Stimulated activated CD4-positive, alpha-beta T cell treated with anti-CD3 and anti-CD28 coated beads, Interleukin-12 subunit alpha, Interleukin-12 subunit beta, amount 100 ng/mL, for 24 hours (primary cell): ENCODE measurements around the gene PTPRF.

ENCODE experiments used
- DNase-seq, 2 experiments: peaks; one replicate each; pipeline ENCODE4 v3.0.0-alpha.2; 2020; ENCODE audit warnings: low read depth in 2 of 2

PTPRF gene

GRCh38 chr1:43552059-43552742 is 21.5 kb downstream of the PTPRF start:
- no peak for DNase-seq

GRCh38 chr1:43552813-43553212 is 22.1 kb downstream of the PTPRF start:
- no peak for DNase-seq

- DNase-seq = no peak
Measured at GRCh38 chr1:43554444-43554992, 23.8 kb downstream of the PTPRF start.

- no peak for DNase-seq
Measured at GRCh38 chr1:43556782-43557181, 26.1 kb downstream of the PTPRF start.

GRCh38 chr1:43557744-43558245 is 27.1 kb downstream of the PTPRF start:
- DNase-seq = no peak

- DNase-seq = no peak
Measured at GRCh38 chr1:43558346-43558841, 27.7 kb downstream of the PTPRF start.

- DNase-seq = no peak
Measured at GRCh38 chr1:43559714-43560113, 29.0 kb downstream of the PTPRF start.

- DNase-seq = no peak
Measured at GRCh38 chr1:43560286-43560685, 29.6 kb downstream of the PTPRF start.

GRCh38 chr1:43563876-43564539 is 33.3 kb downstream of the PTPRF start:
- no peak for DNase-seq

GRCh38 chr1:43564551-43565348 is 34.1 kb downstream of the PTPRF start:
- no peak for DNase-seq

- DNase-seq = peak in 1 of 2 experiments; percentile 34
Measured at GRCh38 chr1:43565600-43566360, 35.1 kb downstream of the PTPRF start.

- DNase-seq = no peak
Measured at GRCh38 chr1:43566382-43567044, 35.8 kb downstream of the PTPRF start.

GRCh38 chr1:43569175-43569574 is 38.5 kb downstream of the PTPRF start:
- DNase-seq = no peak

GRCh38 chr1:43570277-43570676 is 39.6 kb downstream of the PTPRF start:
- DNase-seq = no peak

- DNase-seq = no peak
Measured at GRCh38 chr1:43570715-43571114, 40.0 kb downstream of the PTPRF start.

GRCh38 chr1:43572084-43572483 is 41.4 kb downstream of the PTPRF start:
- DNase-seq = no peak

GRCh38 chr1:43572538-43572937 is 41.9 kb downstream of the PTPRF start:
- DNase-seq = no peak

GRCh38 chr1:43573066-43573800 is 42.5 kb downstream of the PTPRF start:
- no peak for DNase-seq

- no peak for DNase-seq
Measured at GRCh38 chr1:43576521-43576920, 45.8 kb downstream of the PTPRF start.
